Brain microvascular endothelial cell (primary cell): ENCODE data around the gene HCAR3.
"Not testable (repeated sequence)": the region's sequence is repeated elsewhere in the genome, so short reads cannot be mapped to it uniquely, and the experiment has no call there.

Source experiments
- DNase-seq: peaks from one replicate; pipeline ENCODE4 v3.0.0-alpha.2; 2020
- H3K27ac ChIP-seq: fragments of 250-450 bp; sonication (Bioruptor Pico); 2 replicates; pipeline ENCODE4 v1.5.1; 2020; ENCODE audit warnings: mild to moderate bottlenecking, moderate library complexity
- H3K27me3 ChIP-seq: fragments of 250-450 bp; sonication (Bioruptor Pico); replicated peaks from 2 replicates; pipeline ENCODE4 v1.5.1; 2020; ENCODE audit warnings: mild to moderate bottlenecking
- H3K36me3 ChIP-seq: fragments of 250-450 bp; sonication (Bioruptor Pico); replicated peaks from 2 replicates; pipeline ENCODE4 v1.5.1; 2020; ENCODE audit warnings: mild to moderate bottlenecking
- H3K4me3 ChIP-seq: 2 replicates; pipeline ENCODE4 v1.5.1; 2011; ENCODE audit warnings: low read depth, mild to moderate bottlenecking, control low read depth, low read length, moderate library complexity
- CTCF ChIP-seq: IDR thresholded peaks from 2 replicates; pipeline ENCODE4 v1.5.1; 2011; ENCODE audit warnings: low read depth, mild to moderate bottlenecking, moderate library complexity, low read length, control low read depth, inconsistent platforms; ENCODE audit errors: missing control alignments
- in situ Hi-C: cut with HindIII; loops from 2 replicates; pipeline ENCODE4 v1.10.0; 2017; ENCODE audit warnings: low sequenced_read_pairs, low pct_ligation_motif_present

Gene HCAR3

GRCh38 chr12:122716658-122717057 is at the start of gene HCAR3:
Gene HCAR3, minus strand, starts transcription at chr12:122716811. Its CDS starts 74 bp downstream, at chr12:122716737.
- DNase-seq, H3K4me3 ChIP-seq, H3K27ac ChIP-seq, in situ Hi-C loops, H3K27me3 ChIP-seq, H3K36me3 ChIP-seq: not testable (repeated sequence)

GRCh38 chr12:122757568-122757967 is 41.0 kb upstream of the HCAR3 start:
- TF ChIP-seq CTCF = no peak
- H3K4me3 ChIP-seq = no peak overlapping the region
- H3K27ac ChIP-seq = no peak overlapping the region
- H3K27me3 ChIP-seq = no peaks in the 10 kb centered on the region
- in situ Hi-C loops = loop anchor here (25.0 kb wide), 1 partner anchor 120 kb away; no protein-coding TSS in a partner anchor
- DNase-seq = no peak
- peaks cover 58% of the 10 kb centered on the region for H3K36me3 ChIP-seq

- no peak overlapping the region for H3K4me3 ChIP-seq
- DNase-seq = no peak
- TF ChIP-seq CTCF = no peak
- in situ Hi-C loops = loop anchor here (25.0 kb wide), 1 partner anchor 117 kb away; no protein-coding TSS in a partner anchor
- peaks cover 38% of the 10 kb centered on the region for H3K36me3 ChIP-seq
- H3K27ac ChIP-seq = no peak overlapping the region
- no peaks in the 10 kb centered on the region for H3K27me3 ChIP-seq
Measured at GRCh38 chr12:122754790-122755189, 38.2 kb upstream of the HCAR3 start.

- Histone ChIP-seq H3K4me3 (peak overlapping the region; percentile 94), H3K27ac (peak overlapping the region; percentile 83), H3K27me3 (no peaks in the 10 kb centered on the region), H3K36me3 (peaks cover 28% of the 10 kb centered on the region)
- TF ChIP-seq CTCF = no peak
- DNase-seq = no peak
- in situ Hi-C loops = loop anchor here (25.0 kb wide), 1 partner anchor 116 kb away; no protein-coding TSS in a partner anchor
Measured at GRCh38 chr12:122753319-122753650, 36.7 kb upstream of the HCAR3 start.

GRCh38 chr12:122752464-122753318 is 36.1 kb upstream of the HCAR3 start, which contains the start of gene DENR:
Gene DENR, plus strand, starts transcription at chr12:122752824. Its CDS starts 878 bp downstream, at chr12:122753702.
- peak within 1 kb of the TSS; percentile 83 for H3K27ac ChIP-seq
- DNase-seq = peak; percentile 94
- H3K27me3 ChIP-seq = no peaks in the 10 kb centered on the region
- in situ Hi-C loops = loop anchor here (25.0 kb wide), 1 partner anchor 115 kb away; no protein-coding TSS in a partner anchor
- H3K4me3 ChIP-seq = peak within 1 kb of the TSS; percentile 94
- peaks cover 23% of the 10 kb centered on the region for H3K36me3 ChIP-seq
- TF ChIP-seq CTCF = peak; percentile 89

GRCh38 chr12:122750781-122751515 is 34.3 kb upstream of the HCAR3 start:
- in situ Hi-C loops = loop anchor here (25.0 kb wide), 1 partner anchor 114 kb away; no protein-coding TSS in a partner anchor
- DNase-seq, H3K27me3 ChIP-seq, H3K4me3 ChIP-seq, H3K36me3 ChIP-seq, H3K27ac ChIP-seq: not testable (repeated sequence)
